Thymus (tissue), 11 donors: ENCODE measurements around the gene RIMKLA. TPM values are rescaled to one million over a fixed set of nuclear protein-coding genes. Genes with fewer than 3 reads are reported as not detected.

Source experiments
- DNase-seq, 9 donors: peaks; one replicate each; pipeline ENCODE4 v3.0.0-alpha.2; 2013; ENCODE audit warnings: low spot score in 9 of 9, low read depth in 6 of 9, missing footprints in 1 of 9
- H3K27ac ChIP-seq, 2 donors: one replicate each; pipeline ENCODE4 v1.5.1; 2013; ENCODE audit warnings: control low read depth in 1 of 2, low read depth in 1 of 2, low read length in 1 of 2, mild to moderate bottlenecking in 1 of 2, moderate library complexity in 1 of 2
- H3K27me3 ChIP-seq, 2 donors: one replicate each; pipeline ENCODE4 v1.5.1; 2013; ENCODE audit warnings: low read length in 1 of 2; ENCODE audit not compliant: control insufficient read depth in 2 of 2, insufficient read depth in 1 of 2
- H3K36me3 ChIP-seq, 2 donors: one replicate each; pipeline ENCODE4 v1.5.1; 2013; ENCODE audit warnings: low read length in 1 of 2, mild to moderate bottlenecking in 1 of 2, moderate library complexity in 1 of 2; ENCODE audit not compliant: control insufficient read depth in 2 of 2, insufficient read depth in 2 of 2
- H3K4me1 ChIP-seq, 2 donors: one replicate each; pipeline ENCODE4 v1.5.1; 2013; ENCODE audit warnings: low read length in 2 of 2; ENCODE audit not compliant: control insufficient read depth in 2 of 2, insufficient read depth in 2 of 2
- H3K4me3 ChIP-seq, 2 donors: one replicate each; pipeline ENCODE4 v1.5.1; 2013; ENCODE audit warnings: low read length in 2 of 2, control low read depth in 1 of 2, mild to moderate bottlenecking in 1 of 2
- H3K9me3 ChIP-seq, 2 donors: one replicate each; pipeline ENCODE4 v1.5.1; 2013; ENCODE audit warnings: low read length in 1 of 2, mild to moderate bottlenecking in 1 of 2; ENCODE audit not compliant: control insufficient read depth in 2 of 2, insufficient read depth in 1 of 2
- WGBS: extraction: QIAGEN DNeasy Blood & Tissue Kit; methylation state at CpG from one replicate; pipeline ENCODE4 v1.1.7; 2013; 5-methylcytosine and 5-hydroxymethylcytosine counted together
- polyA plus RNA-seq: library from polyadenylated mRNA; stranded (reverse); fragments of 200-250 nt; gene quantifications from one replicate; pipeline ENCODE4 v1.2.3, GENCODE V29; 2013
- total RNA-seq: library from RNA; stranded (reverse); fragments of 120-200 nt; gene quantifications from one replicate; pipeline ENCODE4 v1.2.4, GENCODE V29; 2013
- donor health status: healthy.

RIMKLA gene
- total and polyA plus RNA-seq, 2 donors: 0.14 to 0.19 TPM

DNA sequence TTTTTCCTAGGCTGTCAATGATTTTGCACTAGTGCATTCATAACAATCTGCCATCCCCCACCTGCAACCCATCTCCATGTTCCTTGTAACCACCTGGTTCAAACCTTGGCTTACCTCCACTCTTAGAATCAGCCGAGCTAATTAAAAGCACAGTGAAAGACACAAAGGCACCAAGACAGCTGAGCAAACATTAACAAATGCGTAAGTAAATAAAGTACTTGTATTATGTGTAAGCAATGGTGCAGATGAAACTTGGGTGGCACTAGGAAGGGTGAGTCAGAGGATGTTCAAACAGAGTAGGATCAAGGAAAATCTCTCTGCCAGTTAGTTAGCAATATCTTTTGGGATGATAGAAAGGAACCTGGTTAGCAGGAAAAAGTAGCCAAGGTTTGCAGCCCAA, 40.5 kb upstream of the RIMKLA start:
- no peaks in the 10 kb centered on the region for H3K27me3 ChIP-seq
- H3K9me3 ChIP-seq: no peaks in the 10 kb centered on the region
- DNase-seq: no peak
- peaks cover 5 to 6% of the 10 kb centered on the region in 2 donors for H3K4me1 ChIP-seq
- H3K4me3 ChIP-seq: no peak overlapping the region
- H3K27ac ChIP-seq: no peak overlapping the region
- 98% methylated on average over 2 of the region's 2 CpGs for WGBS
- no peaks in the 10 kb centered on the region for H3K36me3 ChIP-seq

DNA sequence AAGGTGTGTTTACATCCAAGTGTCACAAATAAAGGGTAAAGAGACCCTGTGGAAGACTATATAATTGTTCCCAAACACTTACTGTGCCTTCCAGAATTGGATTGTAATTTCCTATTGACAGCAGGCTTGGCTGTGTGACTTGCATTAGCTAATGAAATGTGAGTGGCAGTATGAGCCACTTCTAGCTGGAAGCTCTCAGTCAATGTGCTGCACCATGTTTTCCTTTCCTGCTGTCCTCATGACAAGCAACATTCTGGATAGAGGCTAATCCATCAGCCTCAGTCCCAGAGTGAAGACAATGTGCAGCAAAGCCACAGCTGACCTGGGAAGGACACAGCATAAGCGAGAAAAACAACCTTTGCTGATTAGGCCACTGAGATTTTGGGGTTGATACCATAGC, 39.7 kb upstream of the RIMKLA start:
- no peaks in the 10 kb centered on the region for H3K36me3 ChIP-seq
- no peaks in the 10 kb centered on the region for H3K27me3 ChIP-seq
- 98% methylated on average over 1 of the region's 1 CpG for WGBS
- H3K4me3 ChIP-seq: no peak overlapping the region
- H3K27ac ChIP-seq: no peak overlapping the region
- H3K9me3 ChIP-seq: no peaks in the 10 kb centered on the region
- H3K4me1 ChIP-seq: peaks cover 3 to 5% of the 10 kb centered on the region in 2 donors
- no peak for DNase-seq

DNA sequence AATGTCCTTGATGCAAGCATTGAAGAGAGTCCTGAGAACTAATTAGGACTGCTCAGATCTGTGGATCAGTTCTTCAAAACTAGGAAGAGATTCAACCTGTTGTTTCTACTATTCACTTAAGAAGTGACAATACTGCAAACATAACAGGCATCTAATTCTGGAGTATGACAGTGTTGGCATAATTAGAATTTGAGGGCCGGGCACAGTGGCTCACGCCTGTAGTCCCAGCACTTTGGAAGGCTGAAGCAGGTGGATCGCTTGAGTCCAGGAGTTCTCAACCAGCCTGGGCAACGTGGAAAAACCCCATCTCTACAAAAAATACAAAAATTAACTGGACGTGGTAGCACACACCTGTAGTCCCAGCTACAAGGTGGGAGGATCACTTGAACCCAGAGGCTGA, 37.5 kb upstream of the RIMKLA start:
- whole genome bisulfite sequencing: 95% methylated on average over 5 of the region's 5 CpGs
- no peaks in the 10 kb centered on the region for H3K9me3 ChIP-seq
- H3K36me3 ChIP-seq: no peaks in the 10 kb centered on the region
- no peak overlapping the region for H3K4me3 ChIP-seq
- H3K4me1 ChIP-seq: no peaks in the 10 kb centered on the region
- DNase-seq: no peak
- H3K27ac ChIP-seq: no peak overlapping the region
- H3K27me3 ChIP-seq: peaks cover 0 to 2% of the 10 kb centered on the region in 2 donors

DNA sequence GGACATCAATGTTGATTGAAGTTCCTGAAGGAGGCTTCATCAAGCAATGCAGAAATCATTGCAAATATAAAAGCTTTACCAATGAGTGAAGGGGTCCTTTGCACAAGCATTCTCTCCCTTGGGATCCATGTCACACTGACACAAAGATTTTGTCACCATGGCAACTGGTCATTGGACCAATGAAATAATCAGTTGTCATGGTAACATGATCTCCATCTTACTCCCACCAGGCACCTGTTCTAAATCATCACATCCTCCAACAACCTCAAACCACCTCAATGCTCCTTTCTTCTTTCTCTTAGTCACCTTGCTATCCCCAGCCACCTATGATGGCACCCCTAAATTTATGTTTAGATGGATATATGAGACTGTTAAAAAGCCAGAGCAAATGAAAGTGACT, 32.1 kb upstream of the RIMKLA start:
- Histone ChIP-seq H3K27me3 (peaks cover 2 to 11% of the 10 kb centered on the region in 2 donors), H3K9me3 (no peaks in the 10 kb centered on the region), H3K36me3 (no peaks in the 10 kb centered on the region), H3K4me1 (no peaks in the 10 kb centered on the region), H3K4me3 (no peak overlapping the region), H3K27ac (no peak overlapping the region)
- no peak for DNase-seq

DNA sequence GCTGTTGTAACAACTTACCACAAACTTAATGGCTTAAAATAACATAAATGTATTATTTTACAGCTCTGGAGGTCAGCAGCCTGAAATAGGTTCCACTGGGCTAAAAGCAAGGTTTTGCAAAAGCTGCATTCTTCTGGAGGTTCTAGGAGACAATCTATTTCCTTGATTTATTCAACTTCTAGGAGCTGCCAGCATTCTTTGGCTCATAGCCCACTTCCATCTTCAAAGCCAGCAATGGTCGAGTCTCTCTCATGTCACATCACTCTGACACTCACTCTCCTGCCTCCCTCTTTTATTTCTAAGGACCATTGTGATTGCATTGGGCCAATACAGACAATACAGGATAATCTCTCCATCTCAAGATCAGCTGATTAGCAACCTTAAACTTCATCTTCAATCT, 30.5 kb upstream of the RIMKLA start:
- DNase-seq: no peak
- WGBS: 62% methylated on average over 1 of the region's 1 CpG

DNA sequence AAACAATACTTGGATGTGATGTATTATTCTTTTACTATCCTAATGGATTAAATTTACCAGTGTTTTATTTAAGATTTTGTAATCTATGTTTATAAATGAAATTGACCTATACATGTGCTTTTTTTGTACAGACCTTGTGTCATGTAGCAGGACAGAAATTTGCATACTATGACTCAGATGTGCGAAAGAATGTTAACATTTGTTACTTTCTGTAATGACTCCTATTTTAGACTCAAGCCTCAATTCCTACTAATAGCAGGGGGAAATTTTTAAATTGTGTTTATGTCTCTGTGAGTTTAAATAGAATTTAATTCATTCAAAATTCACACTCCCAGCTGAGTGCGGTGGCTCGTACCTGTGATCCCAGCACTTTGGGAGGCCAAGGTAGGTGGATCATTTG, 21.8 kb upstream of the RIMKLA start:
- Histone ChIP-seq H3K4me1 (no peaks in the 10 kb centered on the region), H3K27me3 (no peaks in the 10 kb centered on the region), H3K4me3 (no peak overlapping the region), H3K36me3 (no peaks in the 10 kb centered on the region), H3K9me3 (no peaks in the 10 kb centered on the region), H3K27ac (no peak overlapping the region)
- whole genome bisulfite sequencing: 96% methylated on average over 3 of the region's 3 CpGs
- no peak for DNase-seq

More for the DNA sequence above, 30.5 kb upstream of the RIMKLA start:
- Histone ChIP-seq H3K4me1 (no peaks in the 10 kb centered on the region), H3K27me3 (peaks cover 2 to 11% of the 10 kb centered on the region in 2 donors), H3K36me3 (no peaks in the 10 kb centered on the region), H3K9me3 (no peaks in the 10 kb centered on the region), H3K4me3 (no peak overlapping the region), H3K27ac (no peak overlapping the region)

DNA sequence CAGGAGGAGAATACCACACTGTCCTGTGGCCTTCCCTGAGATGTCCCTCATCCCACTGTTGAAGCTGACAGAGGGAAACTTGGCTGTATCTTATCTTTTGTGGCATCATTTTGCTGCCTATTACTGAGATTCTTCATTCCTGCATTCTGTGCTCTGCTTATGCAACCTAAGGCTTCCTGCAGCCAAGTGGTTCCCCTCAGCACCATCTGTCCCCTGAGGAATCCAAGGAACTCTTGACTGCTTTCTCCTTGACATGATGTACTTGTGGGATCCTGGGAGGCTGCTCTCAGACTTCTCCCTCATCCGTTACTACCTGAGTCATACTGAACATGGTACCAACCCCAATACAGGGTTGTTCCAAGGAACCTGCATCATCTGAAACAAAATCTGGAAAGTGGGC, 21.1 kb upstream of the RIMKLA start:
- Histone ChIP-seq H3K9me3 (no peaks in the 10 kb centered on the region), H3K27me3 (no peaks in the 10 kb centered on the region), H3K36me3 (no peaks in the 10 kb centered on the region), H3K4me1 (no peaks in the 10 kb centered on the region), H3K4me3 (no peak overlapping the region), H3K27ac (no peak overlapping the region)
- DNase-seq: no peak
- 97% methylated on average over 1 of the region's 1 CpG for WGBS

DNA sequence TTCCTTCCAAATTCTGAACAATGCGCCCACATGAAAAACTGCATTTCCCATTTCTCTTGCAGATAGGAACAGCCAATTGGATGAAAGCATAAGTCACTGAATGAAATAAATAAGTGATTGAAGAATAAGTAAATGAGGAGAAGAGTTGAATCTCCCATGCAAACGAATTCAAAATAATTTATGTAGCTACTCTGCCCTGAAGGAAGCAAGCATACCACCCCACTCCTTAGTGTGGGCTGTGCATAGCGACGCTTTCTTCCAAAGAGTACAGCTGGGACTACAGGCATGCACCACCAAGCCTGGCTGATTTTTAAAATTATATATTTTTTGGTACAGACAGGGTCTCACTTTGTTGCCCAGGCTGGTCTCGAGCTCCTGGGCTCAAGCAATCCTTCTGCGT, 16.5 kb upstream of the RIMKLA start:
- H3K4me1 ChIP-seq: no peaks in the 10 kb centered on the region
- WGBS: 93% methylated on average over 6 of the region's 6 CpGs
- H3K36me3 ChIP-seq: no peaks in the 10 kb centered on the region
- H3K9me3 ChIP-seq: no peaks in the 10 kb centered on the region
- H3K27me3 ChIP-seq: peaks cover 0 to 2% of the 10 kb centered on the region in 2 donors
- H3K27ac ChIP-seq: no peak overlapping the region
- no peak for DNase-seq
- H3K4me3 ChIP-seq: no peak overlapping the region

DNA sequence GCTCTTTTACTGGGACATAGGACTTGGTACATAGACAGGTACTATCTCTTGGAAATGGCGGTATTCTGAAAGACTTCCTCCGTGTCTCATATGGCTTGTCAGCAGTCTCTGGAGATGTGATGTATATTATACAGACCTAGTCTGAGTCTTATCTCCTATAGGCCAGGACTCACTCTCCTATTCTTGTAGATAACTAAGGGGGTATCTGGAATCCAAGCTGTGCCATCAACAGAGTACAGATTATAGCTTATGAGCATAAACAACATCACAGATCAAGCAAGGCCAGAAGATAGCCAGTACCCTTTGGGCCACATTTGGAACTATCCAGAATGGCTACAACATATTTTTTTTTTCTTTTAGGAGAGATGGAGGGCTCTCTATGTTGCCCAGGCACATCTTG, 16.1 kb upstream of the RIMKLA start:
- over 99% methylated on average over 2 of the region's 2 CpGs for WGBS
- DNase-seq: no peak
- Histone ChIP-seq H3K36me3 (no peaks in the 10 kb centered on the region), H3K27me3 (peaks cover 0 to 2% of the 10 kb centered on the region in 2 donors), H3K4me1 (no peaks in the 10 kb centered on the region), H3K9me3 (no peaks in the 10 kb centered on the region), H3K27ac (no peak overlapping the region), H3K4me3 (no peak overlapping the region)

DNA sequence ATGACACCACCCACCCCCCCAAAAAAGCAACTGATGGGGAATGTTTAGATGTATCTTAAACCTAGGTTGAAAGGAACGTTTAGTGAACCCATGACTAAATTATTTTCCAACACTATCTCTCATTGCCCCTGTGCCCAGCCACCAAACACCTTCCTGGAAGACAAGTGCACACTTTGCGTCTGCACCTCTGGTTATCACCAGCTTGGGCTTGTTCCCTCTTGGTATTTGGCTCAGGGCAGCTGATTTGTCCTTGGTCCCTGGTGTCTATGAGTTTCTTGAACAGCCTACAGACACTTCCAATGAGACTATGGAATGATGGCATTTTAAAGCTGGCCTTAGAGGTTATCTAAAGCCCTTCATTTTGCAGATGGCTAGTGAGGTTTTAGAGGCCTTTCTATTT, 15.5 kb upstream of the RIMKLA start:
- Histone ChIP-seq H3K36me3 (no peaks in the 10 kb centered on the region), H3K27ac (no peak overlapping the region), H3K27me3 (peaks cover 0 to 2% of the 10 kb centered on the region in 2 donors), H3K4me1 (no peaks in the 10 kb centered on the region), H3K9me3 (no peaks in the 10 kb centered on the region), H3K4me3 (no peak overlapping the region)
- no peak for DNase-seq
- 96% methylated on average over 2 of the region's 2 CpGs for WGBS
